GM19395 (cell line): Measurements from ENCODE around the gene CHIT1.

ENCODE experiments used
- ATAC-seq: cut with Tn5 transposase; IDR thresholded peaks from one replicate; pipeline ENCODE4 v1.9.1; 2021; ENCODE audit warnings: mild to moderate bottlenecking, moderate library complexity; ENCODE audit not compliant: unreplicated experiment

The CHIT1 gene

DNA sequence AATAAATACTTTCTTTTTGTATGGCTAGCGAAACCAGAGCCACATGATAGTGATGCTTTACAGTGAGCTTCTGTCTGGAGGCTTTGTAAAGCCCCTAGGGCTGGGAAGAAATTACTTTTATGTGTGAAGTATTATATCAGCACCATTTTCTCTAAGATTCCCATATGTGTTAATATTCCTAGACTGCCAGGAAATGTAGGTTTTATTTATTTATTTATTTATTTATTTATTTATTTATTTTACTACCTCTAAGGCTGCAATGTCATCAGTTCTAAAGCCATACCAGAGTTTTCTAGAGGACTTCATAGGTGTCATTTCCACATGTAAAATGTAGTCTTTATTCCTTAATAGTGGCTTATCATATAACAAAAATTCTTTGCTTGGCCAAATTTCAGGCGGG lies 38.5 kb downstream of the CHIT1 start:
- no peak for ATAC-seq

- no peak for ATAC-seq
These were observed 39.5 kb downstream of the CHIT1 start for GRCh38 chr1:203189951-203190352.

DNA sequence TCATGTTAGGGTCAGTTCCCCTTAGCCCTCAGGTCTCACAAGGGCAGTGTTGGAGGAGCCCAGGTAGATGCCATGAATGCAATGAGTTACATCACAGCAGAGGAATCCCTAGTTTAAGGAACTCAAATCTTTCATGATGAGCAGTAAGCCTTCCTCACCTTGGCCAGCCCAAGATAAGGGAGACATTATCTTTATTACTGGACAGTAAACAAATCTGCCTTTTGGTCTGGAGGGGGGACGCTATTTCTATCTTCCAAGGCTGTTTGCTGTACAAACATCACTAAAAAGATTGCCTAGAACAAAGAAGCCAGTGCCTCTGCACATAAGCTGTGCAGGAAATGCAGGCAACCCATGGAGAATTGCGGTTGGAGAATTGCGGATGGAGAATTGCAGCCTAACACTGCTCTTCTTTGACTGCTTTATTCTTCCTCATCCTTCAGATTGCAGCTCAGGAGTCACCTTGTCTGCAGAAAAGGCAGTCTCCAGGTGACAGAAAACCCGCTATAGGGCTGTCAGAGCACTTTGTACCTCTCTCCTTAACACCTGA lies 40.7 kb downstream of the CHIT1 start:
- no peak for ATAC-seq

DNA sequence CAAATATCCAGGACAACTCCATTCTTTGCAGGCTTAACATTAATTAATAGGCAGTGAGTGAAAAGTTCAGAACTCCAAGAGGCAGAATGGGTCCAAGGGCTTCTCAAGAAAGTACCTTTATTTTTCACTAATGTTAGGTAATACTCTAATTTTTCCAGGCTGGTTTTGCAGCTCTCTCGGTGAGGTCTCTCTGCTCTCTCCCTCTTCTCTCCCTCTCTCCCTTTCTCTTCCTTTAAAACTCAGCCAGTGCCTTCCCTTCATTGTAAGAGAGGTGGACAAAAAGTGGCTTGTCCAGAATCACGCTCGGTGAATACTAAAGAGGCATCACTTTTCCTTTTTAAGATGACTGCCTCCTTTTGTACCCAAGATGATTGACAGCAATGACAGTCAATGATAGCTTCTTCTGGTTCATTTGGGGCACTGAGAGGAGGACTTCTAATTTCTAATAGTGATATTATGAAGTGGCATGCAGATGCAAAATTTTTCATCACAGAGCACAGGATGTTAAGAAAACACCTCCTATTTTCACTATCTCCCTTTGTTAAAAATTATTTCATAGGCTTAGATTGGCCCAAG lies 41.7 kb downstream of the CHIT1 start:
- no peak for ATAC-seq

DNA sequence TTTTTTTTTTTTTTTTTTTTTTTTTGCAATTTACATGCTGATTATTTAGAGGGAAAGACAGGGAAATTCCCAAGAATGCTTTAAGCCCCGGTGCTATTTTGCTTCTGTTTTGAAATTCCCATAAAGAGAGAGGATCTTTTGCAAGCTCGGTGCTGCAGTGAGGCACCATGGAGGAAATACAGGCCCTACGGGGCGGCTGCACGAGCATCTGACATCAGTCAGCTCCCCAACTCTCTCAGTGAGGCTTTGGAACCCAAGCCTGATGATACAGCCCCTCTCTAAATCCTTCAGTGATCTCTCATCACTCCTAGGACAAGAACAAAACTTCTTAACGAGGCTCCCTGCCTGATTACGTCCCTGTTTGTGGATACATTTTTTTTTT lies 42.2 kb downstream of the CHIT1 start:
- ATAC-seq = no peak

- no peak for ATAC-seq
These were observed 42.8 kb downstream of the CHIT1 start, which contains the start of gene CHI3L1 for GRCh38 chr1:203186446-203187303. CHI3L1 (minus strand) TSS chr1:203186704; CDS start chr1:203186623, 81 bp downstream.

DNA sequence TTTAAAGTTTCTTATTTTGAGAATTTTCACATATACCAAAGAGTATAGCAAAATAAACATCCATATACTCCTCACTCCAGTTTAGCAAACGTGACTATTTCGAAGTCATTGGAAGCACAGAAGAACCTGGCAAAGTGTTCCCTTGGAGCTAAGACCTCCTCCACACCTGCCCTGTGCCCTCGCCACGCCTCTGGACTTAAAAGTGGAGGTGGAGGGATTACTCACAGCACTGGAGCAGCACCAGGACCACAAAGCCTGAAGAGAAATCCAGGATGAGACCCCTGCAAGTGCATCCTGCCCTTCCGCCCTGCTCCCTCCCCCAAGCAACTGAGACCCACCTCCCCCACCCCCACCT lies 43.4 kb downstream of the CHIT1 start:
- no peak for ATAC-seq

GRCh38 chr1:203185585-203185984 lies 43.9 kb downstream of the CHIT1 start:
- no peak for ATAC-seq

DNA sequence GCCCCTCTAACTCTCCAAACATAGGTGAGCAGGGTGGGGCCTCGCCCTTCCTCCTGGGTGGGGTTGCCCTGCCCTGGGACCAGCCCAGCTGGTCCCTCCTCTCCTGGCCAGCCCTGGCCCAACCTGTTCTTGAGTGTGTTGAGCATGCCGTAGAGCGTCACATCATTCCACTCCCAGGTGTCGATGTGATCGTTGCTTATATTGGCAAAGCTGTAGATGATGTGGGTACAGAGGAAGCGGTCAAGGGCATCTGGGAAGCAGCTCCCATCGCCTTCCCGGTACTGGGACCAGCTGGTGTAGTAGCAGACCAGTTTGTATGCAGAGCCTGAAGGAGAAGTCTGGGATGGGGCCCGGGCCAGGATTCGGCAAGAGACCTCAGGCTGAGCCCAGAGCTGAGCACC lies 44.4 kb downstream of the CHIT1 start:
- no peak for ATAC-seq

- ATAC-seq = no peak
These were observed 45.0 kb downstream of the CHIT1 start for GRCh38 chr1:203184467-203184866.

DNA sequence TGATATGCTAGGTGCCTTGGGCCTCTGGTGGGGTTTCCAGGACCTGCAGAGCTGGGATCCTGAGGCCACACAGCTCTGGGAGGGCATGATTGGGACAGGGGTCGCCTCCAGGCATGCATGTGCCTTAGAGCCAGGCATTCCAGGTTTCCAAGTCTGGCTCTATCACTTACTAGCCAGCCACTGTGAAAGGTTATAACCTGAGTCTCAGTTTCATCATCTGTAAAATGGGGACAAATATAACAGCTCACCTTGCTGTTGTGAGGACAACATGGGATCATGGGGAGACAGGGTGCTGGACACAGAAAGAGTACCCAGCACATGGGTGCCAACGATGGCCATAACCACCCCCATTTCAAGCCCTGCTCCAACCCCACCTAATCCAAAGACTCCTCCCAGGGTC lies 45.6 kb downstream of the CHIT1 start:
- ATAC-seq = no peak

DNA sequence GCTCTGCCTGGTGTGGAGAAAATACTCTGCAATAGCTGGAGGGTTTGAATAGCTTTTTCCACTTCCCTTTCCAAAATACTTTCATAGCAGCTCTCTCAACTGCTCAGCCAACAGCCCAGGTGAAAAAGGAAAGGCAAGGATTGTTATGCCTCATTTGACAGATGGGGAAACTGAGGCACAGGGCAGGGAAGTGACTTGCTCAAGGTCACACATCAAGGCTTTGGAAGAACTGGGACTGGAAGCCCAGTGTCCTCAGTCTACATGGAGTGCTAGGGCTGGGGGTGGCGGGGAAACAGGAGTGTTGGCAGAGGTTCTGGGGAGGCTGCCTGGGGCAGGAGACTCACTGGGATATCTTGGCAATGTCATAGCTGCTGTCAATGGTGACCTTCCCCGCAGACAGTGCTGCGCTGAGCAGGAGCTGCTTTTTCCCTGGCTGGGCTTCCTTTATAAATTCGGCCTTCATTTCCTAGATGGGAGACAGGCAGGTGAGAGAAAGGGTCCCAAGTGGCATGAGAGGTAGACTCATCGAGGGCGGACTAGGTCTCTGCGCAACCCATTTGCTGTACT lies 47.0 kb downstream of the CHIT1 start:
- ATAC-seq = no peak

- no peak for ATAC-seq
These were observed 47.7 kb downstream of the CHIT1 start for GRCh38 chr1:203181586-203182386.

DNA sequence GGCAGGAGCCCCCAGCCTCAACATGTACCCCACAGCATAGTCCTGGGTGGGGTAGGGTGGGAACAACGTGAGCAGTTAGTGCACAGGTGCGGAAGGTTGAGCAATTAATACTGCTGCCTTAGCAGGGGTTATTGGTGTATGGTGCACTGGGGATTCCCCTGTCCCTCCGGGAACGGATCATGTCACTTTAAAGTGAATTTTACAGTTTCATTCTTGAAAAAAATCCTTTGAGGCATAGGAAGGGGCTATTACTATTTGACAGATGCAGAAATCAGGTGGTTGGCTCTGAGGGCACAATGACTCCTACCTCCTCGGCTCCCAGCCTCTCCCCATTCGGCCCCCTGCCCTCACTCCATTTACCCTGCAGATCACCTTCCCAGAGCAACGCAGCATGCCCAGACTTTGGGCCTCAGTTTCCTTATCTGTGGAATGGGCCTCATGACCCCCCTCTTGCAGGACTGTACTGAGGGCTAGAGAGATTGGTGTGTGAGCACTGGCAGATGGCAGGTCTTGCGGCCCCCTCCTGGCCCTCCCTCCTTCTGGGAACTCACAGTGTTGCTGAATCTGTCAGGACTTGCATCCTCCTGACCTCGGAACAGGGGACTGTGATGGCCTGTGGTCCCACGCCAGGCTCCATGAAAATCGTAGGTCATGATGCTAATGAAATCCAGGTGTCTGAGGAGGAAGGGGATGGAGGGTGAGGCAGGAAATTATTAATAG lies 48.7 kb downstream of the CHIT1 start:
- ATAC-seq = no peak

DNA sequence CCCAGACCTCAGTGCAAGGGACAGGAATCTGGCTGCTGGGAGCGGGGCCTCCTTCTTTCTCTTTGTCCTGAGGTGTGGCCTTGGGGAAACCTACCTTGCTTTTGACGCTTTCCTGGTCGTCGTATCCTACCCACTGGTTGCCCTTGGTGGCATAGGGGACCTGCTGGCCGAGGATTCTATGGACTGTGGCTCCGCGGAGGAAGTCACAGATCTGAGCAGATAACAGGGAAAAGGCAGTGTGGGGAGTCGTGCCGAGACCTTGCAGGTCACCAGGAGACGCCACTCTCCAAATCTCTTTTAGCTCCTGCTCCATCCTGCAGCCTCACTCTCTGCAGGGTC lies 49.8 kb downstream of the CHIT1 start:
- ATAC-seq = no peak

DNA sequence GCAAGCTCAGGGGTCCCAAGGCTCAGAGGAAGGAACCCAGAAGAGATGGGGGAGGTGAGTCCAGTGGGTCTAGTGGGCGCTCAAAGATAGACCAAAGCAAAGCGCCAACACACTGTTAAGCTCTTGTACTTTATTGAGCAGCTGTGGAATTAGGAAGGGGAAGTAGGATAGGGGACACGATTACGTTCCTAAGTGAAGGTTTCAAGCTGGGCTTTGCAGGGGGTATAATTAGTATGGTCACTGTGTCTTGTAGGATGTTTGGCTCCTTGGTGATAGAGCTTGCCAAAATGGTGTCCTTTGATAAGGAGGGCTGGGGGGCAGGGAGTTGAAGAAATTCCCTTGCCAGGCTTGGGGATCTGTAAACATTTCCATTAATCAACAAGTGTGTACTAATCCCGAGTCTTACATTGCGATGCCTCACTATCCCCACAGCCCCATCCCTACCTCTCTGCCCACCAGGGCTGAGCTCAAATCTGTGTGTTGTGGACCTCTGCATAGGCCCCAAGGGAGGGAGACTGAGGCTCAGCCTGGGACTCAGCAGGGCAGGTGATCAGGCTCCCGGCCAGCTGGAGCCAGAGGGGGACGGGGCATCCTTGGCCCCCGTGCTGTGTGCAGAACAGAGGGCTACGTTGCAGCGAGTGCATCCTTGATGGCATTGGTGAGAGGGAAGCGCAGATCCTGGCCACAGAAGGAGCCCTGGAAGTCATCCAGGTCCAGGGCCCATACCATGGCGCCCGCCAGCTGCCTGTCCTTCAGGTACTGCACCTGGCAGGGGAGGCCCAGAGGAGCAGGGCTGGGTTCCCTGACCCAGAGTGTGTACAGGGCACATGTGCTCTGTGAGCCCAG lies 50.4 kb downstream of the CHIT1 start:
- ATAC-seq = no peak

DNA sequence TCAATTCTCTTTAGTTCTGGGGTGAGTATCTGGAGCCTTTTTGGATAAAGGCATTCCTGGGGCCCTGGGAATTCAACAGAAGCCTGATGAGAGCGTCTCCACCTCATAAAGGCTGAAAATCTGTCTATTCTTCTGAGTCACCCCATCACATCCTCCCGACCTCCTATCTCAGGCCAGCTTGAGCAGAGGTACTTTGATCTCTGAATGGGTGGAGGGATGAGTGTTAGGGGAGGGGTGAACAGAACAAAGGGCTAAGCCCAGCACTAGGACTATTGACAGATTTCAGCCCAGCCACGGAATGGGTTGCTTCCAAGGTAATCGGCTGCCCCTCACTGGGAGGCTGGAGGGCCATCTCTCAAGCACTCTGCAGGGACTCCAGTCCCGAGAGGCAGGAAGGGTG lies 51.4 kb downstream of the CHIT1 start:
- ATAC-seq = no peak

GRCh38 chr1:203177470-203178039 lies 51.9 kb downstream of the CHIT1 start:
- ATAC-seq = no peak

DNA sequence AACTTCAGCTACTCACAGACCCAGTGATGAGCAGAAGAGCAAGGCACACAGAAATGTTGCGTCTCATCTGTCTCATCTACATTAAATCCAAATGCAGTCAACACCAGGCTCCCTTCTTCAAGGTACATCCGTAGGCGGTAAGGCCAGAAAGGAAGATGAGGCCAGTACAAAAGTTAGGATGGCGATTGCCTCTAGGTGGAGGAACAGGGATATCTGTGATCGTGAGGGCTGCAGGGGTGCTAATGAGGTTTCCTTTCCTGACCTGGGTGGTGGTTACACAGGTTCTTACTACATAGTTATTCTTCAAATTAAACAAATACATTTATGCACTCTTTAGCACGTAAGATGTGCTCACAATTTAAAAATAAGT lies 52.5 kb downstream of the CHIT1 start:
- no peak for ATAC-seq
